ENCODE measurements around the gene APH1B.
A peak's percentile ranks its signal among the peaks of the same experiment; 100 is the strongest.
"Not testable (repeated sequence)": the region's sequence is repeated elsewhere in the genome, so short reads cannot be mapped to it uniquely, and the experiment has no call there.

The APH1B gene

GRCh38 chr15:63277038-63277892 is at the start of gene APH1B:
Gene APH1B, plus strand, starts transcription at chr15:63277605. Its CDS starts 19 bp downstream, at chr15:63277624.
- peak; percentile 84 to 89 for DNase-seq

DNA sequence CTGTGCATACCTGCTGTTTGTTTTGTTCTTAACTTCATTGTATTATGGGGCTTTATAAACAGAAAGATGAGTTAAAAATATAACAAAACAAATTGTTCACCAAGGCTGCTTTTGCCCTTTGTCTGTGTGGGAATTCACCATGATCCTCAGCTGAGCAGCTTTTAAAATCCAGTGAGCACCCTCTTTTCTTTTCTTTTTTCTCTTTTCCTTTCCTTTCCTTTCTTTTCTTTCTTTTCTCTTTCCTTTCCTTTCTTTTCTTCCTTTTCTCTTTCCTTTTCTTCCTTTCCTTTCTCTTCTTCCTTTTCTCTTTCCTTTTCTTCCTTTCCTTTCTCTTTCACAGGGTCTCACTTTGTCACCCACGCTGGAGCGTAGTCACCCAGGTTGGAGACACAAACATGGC is 49.7 kb upstream of the APH1B start:
- no peak for DNase-seq

GRCh38 chr15:63231206-63231605 is 46.2 kb upstream of the APH1B start:
- no peak for DNase-seq

DNA sequence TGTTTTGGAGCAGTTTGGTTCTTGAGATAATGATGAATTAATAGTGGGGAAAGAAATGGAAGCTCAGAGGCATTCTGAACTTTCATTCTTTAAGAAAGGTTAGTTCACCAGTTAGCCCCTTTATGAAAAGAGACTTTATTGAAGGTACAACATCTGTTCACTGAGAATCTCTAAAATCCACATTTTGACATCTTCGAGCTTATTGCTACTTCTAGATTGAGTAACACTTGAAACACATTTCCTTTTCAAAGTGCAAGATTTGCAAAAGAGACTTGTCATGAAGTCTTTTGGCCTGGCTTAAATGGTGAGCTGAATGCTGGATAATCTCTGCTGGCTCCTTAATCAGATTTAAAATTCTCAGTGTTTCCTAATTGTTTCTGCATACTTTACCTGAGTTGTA is 45.7 kb upstream of the APH1B start:
- no peak for DNase-seq

DNA sequence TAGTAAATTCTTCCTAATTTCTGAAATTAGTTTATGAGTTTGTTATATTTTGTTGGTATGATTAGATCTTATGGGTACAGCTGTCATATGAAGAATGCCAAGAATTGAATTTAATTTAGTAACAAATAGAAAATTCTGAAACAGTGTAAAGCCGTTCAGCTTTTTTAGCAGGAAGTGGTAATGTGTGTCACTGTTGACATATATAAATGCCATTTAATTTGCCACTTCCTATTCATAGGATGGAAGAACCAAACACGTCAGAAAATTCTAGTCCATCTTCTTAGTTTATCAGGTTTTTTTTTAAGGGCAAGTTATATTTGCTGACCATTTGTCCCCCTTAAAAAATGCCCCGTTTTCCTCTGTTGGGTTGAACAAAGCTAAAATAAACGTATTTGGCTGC is 45.0 kb upstream of the APH1B start:
- DNase-seq = peak in 1 of 2 donors; percentile 64

DNA sequence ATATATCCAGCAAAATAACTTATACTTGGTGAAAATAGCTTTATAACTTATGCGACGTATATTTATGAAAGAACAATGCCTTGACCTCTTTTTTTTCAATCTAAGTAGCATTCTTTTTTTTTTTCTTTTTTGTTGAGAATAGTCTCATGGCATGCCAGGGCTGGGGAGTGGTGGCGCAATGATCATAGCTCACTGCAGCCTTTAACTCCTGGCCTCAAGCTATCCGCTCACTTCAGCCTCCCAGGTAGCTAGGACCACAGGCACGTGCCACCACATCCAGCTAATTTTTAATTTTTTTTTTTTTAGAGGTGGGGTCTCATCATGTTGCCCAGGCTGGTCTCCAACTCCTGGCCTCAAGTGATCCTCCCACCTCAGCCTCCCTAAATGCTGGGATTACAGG is 44.5 kb upstream of the APH1B start:
- DNase-seq = no peak

- no peak for DNase-seq
These were observed 43.6 kb upstream of the APH1B start for GRCh38 chr15:63233667-63234423.

GRCh38 chr15:63234451-63234870 is 42.9 kb upstream of the APH1B start:
- DNase-seq = no peak

- no peak for DNase-seq
These were observed 41.1 kb upstream of the APH1B start for GRCh38 chr15:63236272-63236671.

DNA sequence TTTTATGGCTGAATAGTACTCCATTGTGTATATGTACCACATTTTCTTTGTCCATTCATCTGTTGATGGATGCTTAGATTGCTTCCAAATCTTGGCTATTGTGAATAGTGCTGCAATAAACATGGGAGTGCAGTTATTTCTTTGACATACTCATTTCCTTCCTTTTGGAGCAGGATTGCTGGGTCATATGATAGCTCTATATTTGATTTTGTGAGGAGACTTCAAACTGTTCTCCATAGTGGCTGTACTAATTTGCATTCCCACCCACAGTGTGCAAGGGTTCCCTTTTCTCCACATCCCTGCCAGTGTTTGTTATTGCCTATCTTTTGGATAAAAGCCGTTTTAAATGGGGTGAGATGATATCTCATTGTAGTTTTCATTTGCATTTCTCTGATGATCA is 40.3 kb upstream of the APH1B start:
- not testable (repeated sequence) for DNase-seq

GRCh38 chr15:63238171-63238570 is 39.2 kb upstream of the APH1B start:
- no peak for DNase-seq

DNA sequence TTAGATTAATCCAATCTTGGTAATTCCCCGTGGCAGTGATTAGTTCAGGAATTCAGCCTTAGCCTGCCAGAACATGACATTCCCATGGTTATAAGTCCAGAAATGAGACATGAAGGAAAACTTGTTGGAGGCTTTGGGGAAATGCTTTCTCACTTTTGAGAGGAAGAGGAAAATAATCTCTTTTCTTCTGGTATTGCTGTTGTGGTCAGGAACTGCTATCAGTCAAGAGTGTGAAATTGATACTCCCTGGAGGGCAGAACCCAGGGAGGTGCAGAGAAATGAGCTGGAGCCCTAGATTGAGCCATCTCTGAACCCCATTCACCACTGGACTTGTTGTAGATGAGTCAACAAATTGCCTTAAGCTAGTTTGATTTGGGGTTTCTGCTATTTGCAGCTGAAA is 38.6 kb upstream of the APH1B start:
- DNase-seq = no peak

- DNase-seq = no peak
These were observed 37.3 kb upstream of the APH1B start for GRCh38 chr15:63240109-63240508.

DNA sequence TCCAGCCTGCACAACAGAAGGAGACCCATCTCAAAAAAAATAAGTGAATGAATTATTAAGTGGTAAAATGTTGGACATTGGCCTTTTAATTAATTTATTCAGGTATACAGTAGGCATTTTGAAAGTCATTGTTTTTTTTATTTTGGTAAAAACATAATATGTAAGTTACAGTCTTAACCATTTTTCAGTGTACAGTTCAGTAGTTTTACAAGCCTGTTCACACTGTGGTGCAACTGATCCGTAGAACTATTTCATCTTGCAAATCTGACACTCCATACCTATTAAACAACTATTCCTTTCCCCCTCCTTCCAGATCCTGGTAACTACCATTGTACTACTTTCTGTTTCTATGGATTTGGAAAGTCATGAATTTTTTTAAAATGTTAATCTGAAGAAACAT is 36.1 kb upstream of the APH1B start:
- no peak for DNase-seq

DNA sequence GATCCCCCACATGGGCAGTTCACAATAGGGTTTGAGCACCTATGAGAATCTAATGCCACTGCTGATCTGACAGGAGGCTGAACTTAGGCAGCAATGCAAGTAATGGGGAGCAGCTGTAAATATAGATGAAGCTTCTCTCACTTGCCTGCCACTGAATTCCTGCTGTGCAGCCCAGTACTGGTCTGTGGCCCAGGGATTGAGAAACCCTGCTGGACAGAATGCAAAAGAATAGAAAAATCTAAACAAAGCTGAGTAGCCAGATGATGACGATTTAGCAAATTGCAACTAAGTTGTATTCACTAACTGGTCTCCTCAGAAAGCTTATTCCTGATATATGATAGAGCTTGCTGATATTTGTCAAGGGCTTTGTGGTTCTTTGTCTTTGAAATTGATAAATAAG is 34.3 kb upstream of the APH1B start:
- DNase-seq = no peak

GRCh38 chr15:63243776-63244175 is 33.6 kb upstream of the APH1B start:
- no peak for DNase-seq

- DNase-seq = no peak
These were observed 33.0 kb upstream of the APH1B start for GRCh38 chr15:63244399-63244798.

GRCh38 chr15:63244976-63245645 is 32.3 kb upstream of the APH1B start:
- peak; percentile 38 to 55 for DNase-seq

DNA sequence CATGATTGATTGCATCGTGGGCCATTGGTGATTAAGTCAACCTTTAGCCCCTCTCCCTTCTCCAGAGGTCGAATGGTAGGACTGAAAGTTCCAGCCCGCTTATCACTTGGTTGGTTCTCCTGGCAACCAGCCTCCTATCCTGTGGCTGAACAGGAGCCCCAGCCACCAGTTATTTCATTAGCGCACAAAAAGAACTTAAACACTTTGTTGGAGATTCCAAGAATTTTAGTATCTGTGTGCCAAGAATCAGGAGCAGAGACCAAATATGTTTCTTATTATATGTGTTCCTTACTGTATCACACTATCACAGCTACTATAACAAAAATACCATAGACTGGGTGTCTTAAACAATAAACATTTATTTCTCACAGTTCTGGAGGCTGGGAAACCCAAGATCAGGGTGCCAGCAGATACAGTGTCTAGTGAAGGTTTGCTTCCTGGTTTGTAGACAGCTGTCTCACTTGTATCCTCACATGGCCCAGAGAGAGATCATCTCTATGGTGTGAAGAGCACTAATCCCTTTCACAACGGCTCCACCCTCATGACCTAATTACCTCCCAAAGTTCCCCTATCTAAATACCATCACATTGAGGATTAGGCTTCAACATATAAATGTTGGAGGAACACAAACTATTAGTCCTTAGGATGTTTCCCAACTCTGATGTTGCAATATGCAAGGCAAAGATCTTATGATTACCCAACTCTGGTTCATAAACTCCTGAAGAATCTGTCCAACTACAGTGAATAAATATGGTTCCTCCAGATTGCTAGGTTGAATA is 30.5 kb upstream of the APH1B start:
- peak in 1 of 2 donors; percentile 53 for DNase-seq

DNA sequence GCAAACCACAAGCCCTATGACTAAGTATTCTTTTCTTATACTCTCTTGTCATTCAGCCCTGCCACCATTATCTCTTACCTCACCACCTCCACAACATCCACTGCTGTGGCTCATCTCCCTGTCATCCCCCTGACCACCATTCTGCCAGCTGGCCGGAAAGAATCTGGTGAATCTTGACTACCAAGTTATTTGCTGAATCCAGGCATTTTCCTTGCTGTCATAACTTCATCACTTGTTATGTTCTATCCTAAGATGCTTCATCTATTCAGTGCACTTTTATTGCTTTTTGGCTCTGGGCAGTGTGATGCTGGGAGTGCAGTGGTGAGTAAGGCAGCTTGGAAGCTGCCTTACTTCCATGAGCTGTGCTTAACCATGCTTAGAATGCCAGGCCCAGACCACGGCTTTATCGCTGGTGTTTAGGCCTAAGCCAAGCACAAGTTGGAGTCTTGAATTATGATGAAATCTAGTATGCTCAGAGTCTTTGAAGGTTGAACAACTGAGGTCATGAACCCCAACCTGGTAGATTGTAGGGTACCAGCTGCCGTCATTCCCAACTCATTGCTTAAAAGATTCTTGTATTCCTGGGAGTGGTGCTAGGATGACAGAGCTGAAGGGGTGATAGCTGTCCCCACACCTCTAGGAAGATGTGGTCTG is 27.0 kb upstream of the APH1B start:
- no peak for DNase-seq

DNA sequence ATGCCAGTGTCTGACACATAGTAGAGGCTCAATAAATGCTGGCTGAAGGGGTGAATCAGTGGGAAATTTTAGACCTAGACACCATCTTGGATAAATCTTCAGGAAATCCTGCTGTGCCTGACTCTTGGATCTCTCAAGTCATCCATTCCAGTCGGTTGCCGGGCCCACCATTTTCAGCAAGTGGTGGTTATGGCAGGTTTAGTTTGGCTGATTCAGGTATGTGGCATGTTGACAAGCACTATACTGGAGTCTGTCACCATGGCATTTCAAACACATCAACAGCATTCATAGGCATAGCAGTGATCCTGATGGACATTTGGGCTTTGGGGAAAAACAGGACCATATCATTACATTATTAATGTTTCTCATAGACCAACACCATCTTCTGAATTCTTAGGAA is 25.7 kb upstream of the APH1B start:
- DNase-seq = no peak

DNA sequence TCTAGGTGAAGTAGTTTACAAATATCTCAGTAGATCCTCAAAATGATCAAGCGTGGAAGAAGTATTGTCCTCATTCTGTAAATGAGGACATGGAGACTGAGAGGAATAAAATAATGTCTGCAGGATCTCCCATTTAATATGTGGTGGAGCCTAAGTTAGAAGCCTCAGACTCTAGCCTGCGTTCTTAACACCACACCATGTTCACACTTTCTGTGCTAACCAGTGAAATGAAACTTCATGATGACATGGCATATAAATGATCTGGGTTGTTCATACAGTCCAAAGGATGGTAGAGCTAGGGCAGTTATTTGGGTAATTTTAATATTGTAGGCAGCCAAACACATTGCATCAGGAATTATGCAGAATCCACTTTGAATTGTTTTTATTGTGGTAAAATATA is 25.1 kb upstream of the APH1B start:
- no peak for DNase-seq
